AG09309 (cell line): ENCODE data around the gene MRPS14.
A peak's percentile ranks its signal among the peaks of the same experiment; 100 is the strongest.

Experiments
- DNase-seq: peaks from one replicate; pipeline ENCODE4 v3.0.0-alpha.2; 2010; ENCODE audit warnings: low read depth
- H3K4me3 ChIP-seq: 2 replicates; pipeline ENCODE4 v1.5.1; 2011; ENCODE audit warnings: mild to moderate bottlenecking, low read depth, low read length, moderate library complexity; ENCODE audit not compliant: control insufficient read depth
- TF ChIP-seq, protein P1 (sequence below): IDR thresholded peaks from 2 replicates; pipeline ENCODE4 v1.5.1; 2011; ENCODE audit warnings: mild to moderate bottlenecking, low read depth, low read length, inconsistent platforms; ENCODE audit not compliant: insufficient read depth, control insufficient read depth; ENCODE audit errors: missing control alignments

MRPS14 gene

GRCh38 chr1:175023043-175023921, at the start of gene MRPS14:
MRPS14 (minus strand) TSS chr1:175023425; CDS start chr1:175023408, 17 bp downstream.
- TF ChIP-seq, protein P1, sequence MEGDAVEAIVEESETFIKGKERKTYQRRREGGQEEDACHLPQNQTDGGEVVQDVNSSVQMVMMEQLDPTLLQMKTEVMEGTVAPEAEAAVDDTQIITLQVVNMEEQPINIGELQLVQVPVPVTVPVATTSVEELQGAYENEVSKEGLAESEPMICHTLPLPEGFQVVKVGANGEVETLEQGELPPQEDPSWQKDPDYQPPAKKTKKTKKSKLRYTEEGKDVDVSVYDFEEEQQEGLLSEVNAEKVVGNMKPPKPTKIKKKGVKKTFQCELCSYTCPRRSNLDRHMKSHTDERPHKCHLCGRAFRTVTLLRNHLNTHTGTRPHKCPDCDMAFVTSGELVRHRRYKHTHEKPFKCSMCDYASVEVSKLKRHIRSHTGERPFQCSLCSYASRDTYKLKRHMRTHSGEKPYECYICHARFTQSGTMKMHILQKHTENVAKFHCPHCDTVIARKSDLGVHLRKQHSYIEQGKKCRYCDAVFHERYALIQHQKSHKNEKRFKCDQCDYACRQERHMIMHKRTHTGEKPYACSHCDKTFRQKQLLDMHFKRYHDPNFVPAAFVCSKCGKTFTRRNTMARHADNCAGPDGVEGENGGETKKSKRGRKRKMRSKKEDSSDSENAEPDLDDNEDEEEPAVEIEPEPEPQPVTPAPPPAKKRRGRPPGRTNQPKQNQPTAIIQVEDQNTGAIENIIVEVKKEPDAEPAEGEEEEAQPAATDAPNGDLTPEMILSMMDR: no peak
- peak within 1 kb of the TSS; percentile 95 for H3K4me3 ChIP-seq
- DNase-seq: peak; percentile 94

DNA sequence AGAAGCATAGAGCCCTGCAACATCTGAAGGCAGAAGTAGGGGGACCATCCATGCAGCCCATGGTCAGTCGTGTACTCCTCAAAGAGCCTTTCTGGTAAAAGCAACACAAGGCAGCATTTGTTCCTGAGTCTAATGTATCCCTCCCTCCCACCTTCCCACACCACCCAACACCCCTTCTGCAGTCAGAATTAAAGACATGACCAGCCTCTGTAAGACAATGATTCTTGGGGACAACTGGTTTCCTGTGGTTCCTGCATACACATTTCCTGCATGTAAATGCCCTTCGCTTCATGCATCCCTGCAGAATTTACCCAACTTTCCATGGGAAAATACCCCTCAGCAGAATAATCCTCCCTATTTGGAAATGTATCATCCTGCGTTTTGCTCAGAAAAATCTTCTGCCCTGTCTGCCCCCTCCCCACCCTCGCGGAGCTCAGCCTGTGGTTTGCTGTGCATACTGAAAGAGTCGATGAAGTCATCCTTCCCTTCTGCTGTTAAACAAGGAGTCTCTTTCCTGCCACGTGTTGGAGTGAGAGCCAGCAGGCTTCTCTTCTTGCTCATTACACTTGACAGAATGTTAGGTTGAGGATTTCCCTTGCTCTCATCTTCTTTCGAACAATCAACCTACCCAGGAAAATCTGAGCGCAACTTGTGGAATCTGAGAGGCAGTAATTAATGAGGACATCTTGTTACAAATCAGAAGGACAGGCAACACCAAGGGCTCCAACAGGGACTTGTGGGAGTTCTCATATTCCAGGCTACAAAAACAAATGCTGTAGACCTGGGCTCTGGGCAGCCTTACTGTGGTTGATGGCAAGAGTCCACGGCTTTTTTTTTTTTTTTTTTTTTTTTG, 49.1 kb upstream of the MRPS14 start:
- DNase-seq: peak; percentile 59
- TF ChIP-seq, protein P1: no peak
- no peak overlapping the region for H3K4me3 ChIP-seq

DNA sequence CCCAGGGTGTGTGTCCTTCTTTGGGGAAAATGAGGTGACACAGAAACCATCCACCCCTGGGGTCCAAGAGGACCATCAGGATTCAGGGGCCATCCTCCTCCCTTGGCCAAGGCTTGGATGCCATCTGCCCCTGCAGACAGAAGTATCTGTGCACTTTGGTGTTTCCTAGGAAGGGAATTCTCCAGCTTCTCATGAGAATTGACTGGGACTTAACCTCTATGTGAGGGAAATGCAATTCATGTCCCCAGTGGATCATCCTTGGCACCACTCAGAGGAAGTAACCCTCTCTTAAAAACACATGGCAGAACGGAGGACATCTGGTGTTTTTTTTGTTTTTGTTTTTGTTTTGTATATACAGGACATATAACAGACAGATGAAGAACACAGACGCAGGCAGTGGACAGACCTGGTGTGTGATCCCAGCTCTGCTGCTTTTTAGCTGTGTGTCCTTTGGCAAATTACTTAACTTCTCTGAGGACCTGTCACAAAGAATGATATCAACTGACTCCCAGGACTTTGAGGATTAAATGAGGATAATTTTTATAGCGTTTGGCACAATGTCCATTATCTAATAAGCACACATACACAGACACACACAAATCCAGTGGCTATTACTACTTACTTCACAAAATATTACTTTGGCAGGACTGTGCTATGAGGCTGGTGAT, 48.2 kb upstream of the MRPS14 start:
- DNase-seq: no peak
- TF ChIP-seq, protein P1: no peak
- H3K4me3 ChIP-seq: no peak overlapping the region

- H3K4me3 ChIP-seq: no peak overlapping the region
- DNase-seq: no peak
- TF ChIP-seq, protein P1: no peak
Measured at GRCh38 chr1:175070818-175071217, 47.6 kb upstream of the MRPS14 start.

GRCh38 chr1:175067362-175068106, 44.3 kb upstream of the MRPS14 start, which contains the start of gene TNN:
TNN (plus strand) TSS chr1:175067833; CDS start chr1:175077419, 9,586 bp downstream.
- TF ChIP-seq, protein P1: no peak
- DNase-seq: no peak
- H3K4me3 ChIP-seq: no peak within 1 kb of the TSS
